22Rv1 (cell line): ENCODE data around the gene GRPEL1.

Source experiments
- ZFX ChIP-seq: fragments of 450-650 bp; IDR thresholded peaks from 2 replicates; pipeline ENCODE4 v1.6.1; 2017; ENCODE audit warnings: antibody characterized with exemption, borderline replicate concordance
- TF ChIP-seq, protein P1 (sequence below): fragments of 450-650 bp; IDR thresholded peaks from 2 replicates; pipeline ENCODE4 v1.5.1; 2017; ENCODE audit warnings: mild to moderate bottlenecking

DNA sequence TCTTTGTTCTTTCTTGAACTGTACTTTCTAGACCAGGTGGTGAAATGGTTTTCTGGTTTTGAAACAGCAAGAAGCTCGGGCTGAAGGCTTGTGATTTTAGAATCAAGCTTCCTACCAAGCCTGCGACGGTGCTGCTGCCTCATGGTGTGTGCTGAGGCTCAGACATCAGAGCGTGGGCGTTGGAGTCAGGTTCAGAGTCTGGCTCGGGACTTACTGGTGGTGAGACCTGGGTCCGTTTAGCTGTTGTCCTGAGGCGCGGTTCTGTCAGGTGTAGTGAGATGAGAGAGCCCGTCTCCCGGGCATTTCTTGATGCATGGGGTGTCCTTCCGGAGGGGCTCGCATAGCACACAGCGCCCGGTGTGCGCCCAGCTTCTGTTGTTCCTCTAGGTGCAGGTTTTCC, 44.4 kb downstream of the GRPEL1 start:
- TF ChIP-seq, protein P1, sequence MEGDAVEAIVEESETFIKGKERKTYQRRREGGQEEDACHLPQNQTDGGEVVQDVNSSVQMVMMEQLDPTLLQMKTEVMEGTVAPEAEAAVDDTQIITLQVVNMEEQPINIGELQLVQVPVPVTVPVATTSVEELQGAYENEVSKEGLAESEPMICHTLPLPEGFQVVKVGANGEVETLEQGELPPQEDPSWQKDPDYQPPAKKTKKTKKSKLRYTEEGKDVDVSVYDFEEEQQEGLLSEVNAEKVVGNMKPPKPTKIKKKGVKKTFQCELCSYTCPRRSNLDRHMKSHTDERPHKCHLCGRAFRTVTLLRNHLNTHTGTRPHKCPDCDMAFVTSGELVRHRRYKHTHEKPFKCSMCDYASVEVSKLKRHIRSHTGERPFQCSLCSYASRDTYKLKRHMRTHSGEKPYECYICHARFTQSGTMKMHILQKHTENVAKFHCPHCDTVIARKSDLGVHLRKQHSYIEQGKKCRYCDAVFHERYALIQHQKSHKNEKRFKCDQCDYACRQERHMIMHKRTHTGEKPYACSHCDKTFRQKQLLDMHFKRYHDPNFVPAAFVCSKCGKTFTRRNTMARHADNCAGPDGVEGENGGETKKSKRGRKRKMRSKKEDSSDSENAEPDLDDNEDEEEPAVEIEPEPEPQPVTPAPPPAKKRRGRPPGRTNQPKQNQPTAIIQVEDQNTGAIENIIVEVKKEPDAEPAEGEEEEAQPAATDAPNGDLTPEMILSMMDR, result no peak
- TF ChIP-seq ZFX, result no peak
